IPS-18c (cell line): Measurements from ENCODE around the gene ZDHHC20.

ENCODE experiments used
- H3K4me3 ChIP-seq: 2 replicates; pipeline ENCODE4 v1.7.0; 2013; ENCODE audit warnings: low read depth, mild to moderate bottlenecking, low read length, moderate library complexity; ENCODE audit not compliant: insufficient read depth
- H3K9me3 ChIP-seq: one replicate; pipeline ENCODE4 v1.6.1; 2013; ENCODE audit warnings: mild to moderate bottlenecking, low read length, moderate library complexity; ENCODE audit not compliant: control insufficient read depth, insufficient read depth

The ZDHHC20 gene, protein sequence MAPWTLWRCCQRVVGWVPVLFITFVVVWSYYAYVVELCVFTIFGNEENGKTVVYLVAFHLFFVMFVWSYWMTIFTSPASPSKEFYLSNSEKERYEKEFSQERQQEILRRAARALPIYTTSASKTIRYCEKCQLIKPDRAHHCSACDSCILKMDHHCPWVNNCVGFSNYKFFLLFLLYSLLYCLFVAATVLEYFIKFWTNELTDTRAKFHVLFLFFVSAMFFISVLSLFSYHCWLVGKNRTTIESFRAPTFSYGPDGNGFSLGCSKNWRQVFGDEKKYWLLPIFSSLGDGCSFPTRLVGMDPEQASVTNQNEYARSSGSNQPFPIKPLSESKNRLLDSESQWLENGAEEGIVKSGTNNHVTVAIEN

DNA sequence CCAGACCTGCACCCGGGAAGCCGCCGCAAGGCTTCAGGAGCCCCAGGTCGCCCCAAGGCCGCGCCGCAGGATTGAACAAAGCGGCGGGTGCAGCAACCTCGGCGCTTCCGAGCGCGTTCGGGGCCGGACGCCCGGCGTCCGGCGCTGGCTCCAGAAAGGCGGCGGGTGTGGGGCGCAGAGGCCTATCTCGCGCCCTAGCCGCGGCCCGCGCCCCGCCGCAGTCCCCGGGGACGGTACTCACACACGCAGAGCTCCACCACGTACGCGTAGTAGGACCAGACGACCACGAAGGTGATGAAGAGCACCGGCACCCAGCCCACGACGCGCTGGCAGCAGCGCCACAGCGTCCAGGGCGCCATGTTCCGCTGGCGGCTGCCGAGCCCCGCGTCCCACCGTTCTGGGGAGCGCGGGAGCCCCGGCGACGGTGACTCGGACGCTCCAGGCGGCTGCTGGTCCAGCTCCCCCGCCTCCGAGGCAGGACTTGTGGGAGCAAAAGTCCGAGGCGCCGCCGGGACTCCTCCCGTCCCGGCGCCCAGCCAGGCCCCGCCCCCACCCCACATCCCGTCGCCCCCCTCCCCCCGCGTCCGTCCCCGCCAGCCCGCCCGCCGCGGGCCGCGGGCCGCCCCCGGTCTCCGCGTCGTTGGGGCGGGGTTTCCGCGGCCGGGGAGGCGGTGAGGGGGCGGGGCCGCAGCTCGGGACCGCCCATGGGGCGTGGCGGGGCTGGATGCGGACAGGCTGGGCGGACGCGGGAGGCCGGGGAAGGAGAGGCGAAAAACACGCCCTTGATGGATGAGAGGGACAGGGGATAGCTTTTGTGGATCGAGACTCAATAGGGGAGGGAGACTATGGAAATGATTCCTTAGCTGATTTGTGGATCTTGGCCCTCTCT is at the start of gene ZDHHC20:
Gene ZDHHC20, minus strand, starts transcription at position 491 of the 889 bp plus-strand sequence. Its CDS starts 132 bp downstream, at position 359.
- Histone ChIP-seq H3K9me3 (no peaks in the 10 kb centered on the region), H3K4me3 (peak within 1 kb of the TSS; percentile 96)

DNA sequence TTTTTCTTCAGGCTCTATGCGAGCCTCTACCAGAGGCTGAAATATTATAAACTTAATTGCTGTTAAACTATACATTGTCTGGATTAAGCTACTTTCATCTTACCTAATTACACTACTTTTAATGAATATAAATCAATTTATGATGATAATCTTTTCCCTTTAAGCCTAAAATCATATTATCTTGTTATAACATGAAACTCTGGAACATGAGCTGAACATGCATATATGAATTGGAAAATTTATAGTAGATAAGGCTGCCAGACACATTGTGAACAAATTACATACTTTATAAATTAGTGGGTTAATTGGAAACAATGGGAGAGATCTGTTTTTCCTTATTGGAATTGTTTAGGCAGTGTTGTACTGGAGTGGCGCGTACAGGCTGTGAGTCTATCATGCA is 45.3 kb upstream of the ZDHHC20 start:
- H3K9me3 ChIP-seq = no peaks in the 10 kb centered on the region
- no peak overlapping the region for H3K4me3 ChIP-seq

GRCh38 chr13:21501686-21502085 is 42.6 kb upstream of the ZDHHC20 start:
- no peak overlapping the region for H3K4me3 ChIP-seq
- H3K9me3 ChIP-seq = no peaks in the 10 kb centered on the region

- H3K9me3 ChIP-seq = peaks cover 2% of the 10 kb centered on the region
- no peak overlapping the region for H3K4me3 ChIP-seq
Observed at GRCh38 chr13:21486322-21486721, 27.2 kb upstream of the ZDHHC20 start.

- peaks cover 2% of the 10 kb centered on the region for H3K9me3 ChIP-seq
- no peak overlapping the region for H3K4me3 ChIP-seq
Observed at GRCh38 chr13:21483748-21484147, 24.6 kb upstream of the ZDHHC20 start.

DNA sequence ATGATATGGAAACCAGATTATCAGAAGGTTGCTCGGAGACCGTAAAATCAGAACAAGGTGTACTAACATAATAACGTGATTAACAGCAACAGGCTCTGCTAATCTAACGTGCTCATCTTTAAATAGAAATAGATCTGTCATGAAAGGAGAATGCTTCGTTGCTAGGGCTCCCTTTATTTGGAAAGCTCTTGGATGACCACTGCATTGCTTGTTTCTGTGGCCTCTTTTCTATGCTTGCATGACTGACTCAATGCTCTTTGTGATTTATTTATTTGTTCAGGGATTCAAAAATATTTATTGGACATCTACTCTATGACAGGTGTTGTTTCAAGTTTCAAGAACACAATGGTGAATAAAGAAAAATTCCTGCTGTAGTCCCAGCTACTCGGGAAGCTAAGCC is 22.3 kb upstream of the ZDHHC20 start:
- Histone ChIP-seq H3K4me3 (no peak overlapping the region), H3K9me3 (peaks cover 2% of the 10 kb centered on the region)

DNA sequence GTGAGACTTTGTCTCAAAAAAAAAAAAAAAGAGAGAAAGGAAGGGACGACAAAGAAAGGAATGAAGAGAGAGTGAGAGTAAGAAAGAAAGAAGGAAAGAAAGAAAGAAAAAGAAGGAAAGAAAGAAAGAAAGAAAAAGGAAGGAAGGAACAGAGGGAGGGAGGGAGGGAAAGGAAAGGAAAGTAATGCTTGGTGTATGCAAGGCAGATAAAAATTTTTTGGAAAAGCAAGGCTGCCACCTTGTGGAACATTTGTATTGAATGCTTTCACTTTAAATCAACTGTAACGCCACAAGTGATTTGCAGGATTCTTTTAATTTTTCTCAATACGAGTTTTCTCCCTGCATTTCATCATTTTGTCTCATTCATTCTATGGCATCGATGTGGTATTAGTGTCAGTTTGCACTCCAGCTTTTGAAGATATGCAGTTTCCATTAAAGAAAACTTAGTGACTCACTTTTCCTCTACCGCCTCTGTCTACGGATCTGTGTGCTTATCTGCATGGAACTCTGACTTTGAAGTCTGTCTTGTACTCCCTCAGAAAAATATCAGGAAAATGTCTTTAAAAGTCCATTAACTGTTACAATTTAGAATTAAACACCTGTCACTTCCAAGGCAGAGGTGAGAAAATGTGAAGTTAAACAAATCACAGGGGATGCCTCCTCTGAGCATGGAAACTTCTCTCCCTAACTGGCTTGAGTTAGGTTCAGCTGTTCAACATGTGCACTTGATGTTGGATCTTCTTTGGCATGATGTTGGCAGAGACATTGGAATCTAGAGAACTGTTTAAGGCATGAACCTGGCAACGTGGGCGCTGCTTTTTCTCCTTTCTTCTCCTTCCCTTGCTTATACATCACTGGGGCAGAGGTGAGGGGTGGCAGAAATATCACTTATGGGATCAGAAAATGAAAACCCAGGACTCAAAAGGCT is 20.0 kb upstream of the ZDHHC20 start:
- no peak overlapping the region for H3K4me3 ChIP-seq

GRCh38 chr13:21476893-21477472 is 17.9 kb upstream of the ZDHHC20 start:
- peak overlapping the region; percentile 32; the same call in 1 of the 2 replicates for H3K4me3 ChIP-seq
- no peaks in the 10 kb centered on the region for H3K9me3 ChIP-seq

More for the DNA sequence above, 20.0 kb upstream of the ZDHHC20 start:
- no peaks in the 10 kb centered on the region for H3K9me3 ChIP-seq

- no peak overlapping the region for H3K4me3 ChIP-seq
- no peaks in the 10 kb centered on the region for H3K9me3 ChIP-seq
Observed at GRCh38 chr13:21475115-21475514, 16.0 kb upstream of the ZDHHC20 start.

DNA sequence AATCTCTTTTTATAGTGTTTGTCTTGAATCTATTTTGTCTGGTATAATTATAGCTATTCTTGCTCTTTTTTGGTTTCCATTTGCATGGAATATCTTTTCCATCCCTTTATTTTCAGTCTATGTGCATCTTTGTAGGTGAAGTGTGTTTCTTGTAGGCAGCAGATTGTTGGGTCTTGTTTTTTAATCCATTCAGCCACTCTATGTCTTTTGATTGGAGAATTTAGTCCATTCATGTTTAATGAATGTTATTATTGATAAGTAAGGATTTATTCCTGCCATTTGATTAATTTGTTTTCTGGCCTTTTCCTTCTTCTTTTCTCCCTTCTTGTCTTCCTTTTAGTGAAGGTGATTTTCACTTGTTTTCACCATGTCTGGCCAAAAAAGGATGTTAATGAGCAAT is 11.7 kb upstream of the ZDHHC20 start:
- H3K9me3 ChIP-seq = no peaks in the 10 kb centered on the region
- H3K4me3 ChIP-seq = no peak overlapping the region

DNA sequence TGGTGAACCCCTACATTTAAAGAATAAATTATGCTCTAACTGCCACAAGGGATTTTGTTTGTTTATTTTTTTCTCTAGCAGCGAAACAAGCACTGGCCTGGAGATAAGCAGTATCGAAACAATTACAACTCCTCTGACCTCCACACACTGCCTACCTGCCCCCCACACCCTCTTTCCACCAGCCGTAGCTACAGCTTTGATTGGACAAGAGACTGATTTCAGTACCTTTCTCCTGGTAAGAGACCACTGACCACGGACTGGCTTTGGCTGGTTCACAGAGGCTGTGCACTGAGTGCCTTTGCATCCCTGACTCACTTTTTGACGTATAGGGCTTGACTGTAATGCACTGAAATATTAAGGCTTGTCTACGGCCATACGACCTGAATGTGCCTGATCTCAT is 7.4 kb upstream of the ZDHHC20 start:
- Histone ChIP-seq H3K4me3 (no peak overlapping the region), H3K9me3 (no peaks in the 10 kb centered on the region)

- Histone ChIP-seq H3K9me3 (no peaks in the 10 kb centered on the region), H3K4me3 (no peak overlapping the region)
Observed at GRCh38 chr13:21465710-21466160, 6.6 kb upstream of the ZDHHC20 start.

DNA sequence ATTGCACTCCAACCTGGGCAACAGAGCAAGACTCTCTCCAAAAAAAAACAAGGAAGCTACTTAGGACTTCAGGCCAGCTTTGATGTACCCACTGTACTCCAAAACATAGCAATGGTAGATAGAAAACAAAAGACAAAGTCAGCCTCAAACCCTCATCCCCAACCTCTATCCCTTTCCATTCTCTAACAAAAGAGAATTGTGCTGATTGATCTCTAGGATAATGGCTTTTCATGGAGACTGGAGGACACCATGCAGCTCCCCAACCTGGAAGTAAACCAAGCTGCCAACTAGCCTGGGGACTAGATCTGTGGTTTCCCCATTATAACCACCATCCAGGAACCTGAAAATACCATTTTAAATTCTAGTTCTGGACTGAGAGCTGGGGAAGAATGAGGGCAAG is 4.3 kb upstream of the ZDHHC20 start:
- no peak overlapping the region for H3K4me3 ChIP-seq
- H3K9me3 ChIP-seq = no peaks in the 10 kb centered on the region

DNA sequence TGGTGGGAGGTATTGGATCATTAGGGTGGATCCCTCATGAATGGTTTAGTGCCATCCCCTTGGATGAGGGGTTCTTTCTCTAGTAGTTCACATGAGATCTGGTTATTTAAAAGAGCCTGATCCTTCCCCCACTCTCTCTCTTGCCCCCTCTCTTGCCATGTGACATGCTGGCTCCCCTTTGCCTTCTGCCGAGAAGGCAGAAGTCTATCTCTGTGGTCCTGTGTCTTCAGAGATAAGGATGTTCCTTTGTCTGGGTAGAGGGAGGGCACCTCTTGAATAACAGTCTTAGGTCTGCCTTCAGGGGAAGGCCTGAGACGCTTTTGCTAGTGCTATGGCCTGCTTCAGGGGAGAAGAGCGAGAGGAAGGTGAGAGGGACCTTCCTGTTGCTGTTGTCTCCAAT is 2.0 kb upstream of the ZDHHC20 start:
- Histone ChIP-seq H3K9me3 (no peaks in the 10 kb centered on the region), H3K4me3 (no peak overlapping the region)

DNA sequence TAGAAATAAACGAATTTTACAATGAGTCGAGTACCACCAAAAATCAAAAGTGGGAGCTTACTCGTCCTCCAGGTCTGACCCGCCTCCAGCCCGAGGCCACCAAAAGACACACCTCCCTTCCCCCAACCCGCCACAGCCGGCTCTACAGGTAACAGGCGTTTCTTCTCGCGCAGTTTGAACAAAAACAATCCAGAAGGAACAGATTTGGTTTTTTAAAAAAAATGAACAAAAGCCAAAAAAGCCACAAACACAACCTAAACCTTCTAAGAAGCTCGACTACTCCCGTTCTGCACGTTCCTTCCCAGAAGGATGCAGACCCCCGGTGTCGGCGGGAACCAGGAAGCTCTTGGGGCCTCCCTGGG is 671 bp downstream of the ZDHHC20 start:
- no peaks in the 10 kb centered on the region for H3K9me3 ChIP-seq
- H3K4me3 ChIP-seq = peak overlapping the region; percentile 96

DNA sequence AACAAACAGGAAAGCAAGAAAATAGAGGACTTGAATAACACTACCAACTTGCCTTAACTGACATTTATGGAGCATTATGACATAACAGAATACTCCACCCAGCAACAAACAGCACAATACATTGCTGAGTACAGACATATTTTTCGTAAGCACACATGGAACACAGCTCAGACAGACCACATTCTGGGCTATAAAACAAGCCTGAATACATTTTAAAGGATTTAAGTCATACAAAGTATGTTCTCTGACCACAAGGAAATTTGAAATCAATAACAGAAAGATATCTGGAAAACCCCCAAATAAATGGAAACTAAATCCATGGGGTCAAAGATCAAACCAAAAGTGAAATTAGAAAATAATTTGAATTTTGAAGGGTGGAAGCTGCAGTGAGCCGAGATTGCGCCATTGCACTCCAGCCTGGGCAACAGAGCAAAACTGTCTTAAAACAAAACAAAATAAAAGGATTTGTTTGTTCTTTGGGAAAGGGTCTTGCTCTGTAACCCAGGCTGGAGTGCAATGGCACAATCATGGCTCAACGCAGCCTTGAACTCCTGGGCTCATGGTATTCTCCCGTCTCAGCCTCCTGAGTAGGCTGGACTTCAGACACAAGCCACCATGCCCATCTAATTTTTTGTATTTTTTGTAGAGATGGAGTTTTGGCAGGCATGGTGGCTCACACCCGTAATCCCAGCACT is 5.6 kb downstream of the ZDHHC20 start:
- H3K4me3 ChIP-seq = no peak overlapping the region
- H3K9me3 ChIP-seq = no peaks in the 10 kb centered on the region
